GM18526 (cell line): ENCODE data around the gene SLC16A3.

Source experiments
- POLR2A ChIP-seq: IDR thresholded peaks from 3 replicates; pipeline ENCODE4 v1.6.1; 2011; ENCODE audit not compliant: insufficient read length; ENCODE audit errors: extremely low read depth

Gene SLC16A3

DNA sequence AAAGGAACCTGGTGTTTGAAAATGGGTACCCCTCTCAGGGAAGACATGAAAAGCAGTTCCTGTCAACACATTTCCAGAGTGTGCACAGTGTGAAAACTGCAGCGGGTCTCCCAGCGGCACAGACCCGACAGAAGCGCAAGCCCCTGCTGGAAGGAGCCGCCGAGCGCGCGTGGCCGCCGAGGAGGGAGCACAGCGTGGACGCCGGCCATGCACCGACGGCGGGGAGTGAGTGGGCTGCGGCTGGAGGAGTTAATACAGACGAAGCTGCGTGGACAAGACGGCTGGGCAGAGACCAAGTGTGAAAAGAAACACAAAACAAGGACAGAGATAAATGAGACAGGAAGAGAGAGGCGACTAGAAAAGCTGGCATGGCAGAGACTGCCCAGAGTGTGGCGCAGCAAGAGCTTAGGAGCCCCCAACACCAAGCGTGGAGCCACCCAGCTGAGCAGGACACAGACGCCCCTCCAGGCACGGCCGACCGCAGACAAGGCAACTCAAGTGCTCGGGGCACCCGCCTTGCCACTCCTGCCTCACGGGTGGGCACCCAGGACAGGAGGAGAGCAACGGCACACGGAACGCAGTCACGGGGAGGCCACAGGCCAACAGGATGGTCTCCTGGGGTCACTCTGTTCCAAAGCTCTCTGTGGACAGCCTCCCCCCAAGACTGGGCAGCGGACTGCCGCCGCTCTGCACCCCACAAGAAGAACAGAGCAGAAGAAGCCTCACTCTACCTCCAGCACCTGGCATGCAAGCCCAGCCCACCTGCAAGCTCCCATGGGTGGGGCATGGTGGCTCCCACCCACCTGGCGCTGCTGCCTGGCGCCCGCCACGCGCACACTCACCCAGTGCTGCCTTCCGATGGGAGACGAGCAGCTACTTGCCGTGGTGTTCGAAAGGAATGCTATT, 16.5 kb downstream of the SLC16A3 start:
- no peak for TF ChIP-seq POLR2A

- TF ChIP-seq POLR2A = no peak
Measured at GRCh38 chr17:82246040-82246364, 17.2 kb downstream of the SLC16A3 start.

DNA sequence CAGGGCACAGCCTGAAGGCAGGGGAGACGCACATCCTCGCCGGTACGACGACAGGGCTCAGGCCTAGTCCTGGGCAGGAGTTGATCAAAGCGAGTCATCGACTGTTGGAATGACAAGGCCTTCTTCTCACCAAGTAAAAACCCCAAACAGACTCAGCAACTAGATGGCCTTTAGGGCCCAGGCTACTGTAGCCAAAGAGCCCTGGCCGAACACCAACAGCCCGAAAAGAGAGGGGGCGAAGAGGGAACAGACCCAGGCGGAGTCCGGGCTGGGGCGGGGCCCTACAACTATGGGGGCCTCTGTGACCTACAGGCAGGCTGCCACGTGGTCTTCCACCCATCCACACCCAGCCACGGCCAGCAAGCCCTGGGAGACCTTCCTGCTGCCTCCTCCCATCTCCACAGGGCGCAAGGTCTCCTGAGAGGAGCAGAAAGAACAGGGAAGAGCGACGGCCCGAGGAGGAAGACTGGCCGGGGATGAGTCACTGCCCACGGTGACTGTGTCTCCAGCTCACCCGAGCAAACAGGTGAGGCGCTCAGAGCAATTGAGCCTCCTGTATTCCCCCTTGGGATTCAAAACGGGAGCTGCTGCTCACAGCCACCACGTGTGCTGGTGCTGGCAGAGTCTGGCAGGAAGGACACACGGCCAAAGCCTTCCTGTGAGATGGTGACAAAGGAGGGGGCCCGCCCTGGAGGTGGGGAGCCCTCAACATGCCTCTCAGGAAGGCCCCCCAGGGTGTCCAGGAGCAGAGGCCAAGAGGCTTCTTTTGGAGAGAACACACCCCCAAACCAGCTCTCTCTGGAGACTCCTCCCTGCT, 17.7 kb downstream of the SLC16A3 start:
- no peak for TF ChIP-seq POLR2A

- no peak for TF ChIP-seq POLR2A
Measured at GRCh38 chr17:82247182-82247823, 18.5 kb downstream of the SLC16A3 start.

- TF ChIP-seq POLR2A = no peak
Measured at GRCh38 chr17:82247856-82248671, 19.2 kb downstream of the SLC16A3 start.

- TF ChIP-seq POLR2A = no peak
Measured at GRCh38 chr17:82248815-82249674, 20.2 kb downstream of the SLC16A3 start.

- TF ChIP-seq POLR2A = no peak
Measured at GRCh38 chr17:82249896-82250581, 21.2 kb downstream of the SLC16A3 start.

GRCh38 chr17:82250868-82251500, 22.1 kb downstream of the SLC16A3 start:
- no peak for TF ChIP-seq POLR2A

- no peak for TF ChIP-seq POLR2A
Measured at GRCh38 chr17:82252511-82253178, 23.8 kb downstream of the SLC16A3 start.

- TF ChIP-seq POLR2A = no peak
Measured at GRCh38 chr17:82253179-82253544, 24.3 kb downstream of the SLC16A3 start.

- no peak for TF ChIP-seq POLR2A
Measured at GRCh38 chr17:82255402-82255972, 26.6 kb downstream of the SLC16A3 start.

DNA sequence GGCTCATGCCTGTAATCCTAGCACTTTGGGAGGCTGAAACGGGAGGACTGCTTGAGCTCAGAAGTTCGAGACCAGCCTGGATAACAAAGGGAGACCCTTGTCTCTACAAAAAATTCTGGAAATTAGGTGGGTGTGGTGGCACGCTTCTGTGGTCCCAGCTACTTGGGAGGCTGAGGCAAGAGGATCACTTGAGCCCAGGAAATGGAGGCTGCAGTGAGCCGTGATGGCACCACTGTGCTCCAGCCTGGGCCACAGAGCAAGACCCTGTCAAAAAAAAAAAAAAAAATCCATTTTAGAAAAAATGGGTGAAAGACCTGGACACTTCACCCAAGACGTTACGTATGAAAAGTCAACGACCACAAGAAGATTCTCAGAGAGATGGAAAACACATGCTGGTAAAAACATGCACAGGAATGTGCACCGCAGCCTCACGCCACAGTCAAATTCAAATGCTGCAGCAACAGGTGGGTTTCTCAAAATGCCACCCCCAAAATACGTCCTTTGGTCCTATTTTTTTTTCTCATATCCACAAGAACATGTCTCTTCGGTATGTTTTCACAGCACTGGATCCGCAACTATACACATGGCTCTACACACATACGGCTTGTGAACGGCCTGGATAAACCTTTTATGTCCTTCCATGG, 27.5 kb downstream of the SLC16A3 start:
- TF ChIP-seq POLR2A = no peak
